ENCODE results near the gene NCKAP5L.

Gene NCKAP5L

DNA sequence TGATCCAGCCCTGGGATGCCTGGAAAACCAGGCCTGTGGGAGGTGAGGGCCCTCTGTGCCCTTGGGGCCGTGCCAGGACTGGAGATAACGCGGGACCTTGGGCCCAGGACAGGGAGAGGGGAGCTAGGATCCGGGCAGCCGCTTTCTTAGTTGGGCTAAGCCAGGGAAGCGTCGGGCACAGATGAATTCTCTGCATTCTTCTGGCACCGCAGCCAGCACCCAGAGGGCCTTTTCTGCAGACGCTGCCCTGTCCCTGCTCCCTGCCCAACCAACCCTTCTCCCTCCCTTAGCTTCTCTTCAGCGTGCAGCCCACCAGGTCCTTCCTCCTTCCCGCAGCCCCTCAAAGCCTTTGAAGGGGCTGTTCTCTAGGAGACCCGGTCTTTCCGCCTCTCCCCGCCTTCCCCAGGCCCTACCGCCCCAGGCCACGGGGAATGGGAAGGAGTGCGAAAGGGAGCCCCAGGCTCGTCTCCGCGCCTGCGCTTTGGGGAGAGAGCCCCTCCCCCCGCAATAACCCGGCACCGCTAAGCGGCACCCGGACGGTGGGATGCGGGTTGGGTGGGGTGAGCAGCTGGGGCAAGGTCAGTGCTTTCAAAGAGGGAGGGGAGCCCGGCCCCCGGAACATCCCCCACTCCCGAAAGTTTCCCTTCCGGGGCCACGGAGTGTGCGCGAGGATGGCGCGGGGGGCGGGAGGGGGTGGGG, 663 bp downstream of the NCKAP5L start:
- TF ChIP-seq SIN3A (IDR thresholded peaks at IDR 0.05; ENCODE audit: borderline replicate concordance, insufficient read depth, low read length) (0 out of 2 replicates have a peak, but pooled peaks have one; percentile 7), TAF1 (IDR thresholded peaks at IDR 0.05; ENCODE audit: borderline replicate concordance, insufficient read depth, low read length) (no peak), FOXP2 (optimal IDR thresholded peaks at IDR 0.05; ENCODE audit: borderline replicate concordance, extremely low read depth, extremely low read length, insufficient read depth) (no peak)

DNA sequence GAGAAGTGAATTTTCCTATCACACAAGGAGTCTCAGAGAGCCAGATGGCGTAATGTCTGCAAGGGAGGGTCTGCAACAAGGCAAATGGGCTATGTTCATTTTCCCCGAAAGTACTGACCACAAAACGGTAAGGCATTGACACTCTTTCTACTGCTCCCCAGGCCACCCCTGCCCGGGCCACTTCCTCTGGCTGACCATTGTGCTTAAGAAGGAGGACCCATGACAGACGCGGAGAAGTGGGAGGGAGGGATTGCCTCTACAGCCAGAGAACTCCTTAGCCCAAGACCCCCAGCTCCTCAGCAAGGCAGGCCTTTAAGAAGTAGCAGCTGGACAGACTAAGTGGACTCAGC, 1.2 kb downstream of the NCKAP5L start:
- TF ChIP-seq SIN3A (IDR thresholded peaks at IDR 0.05; ENCODE audit: borderline replicate concordance, insufficient read depth, low read length) (no peak), TAF1 (IDR thresholded peaks at IDR 0.05; ENCODE audit: borderline replicate concordance, insufficient read depth, low read length) (no peak), FOXP2 (optimal IDR thresholded peaks at IDR 0.05; ENCODE audit: borderline replicate concordance, extremely low read depth, extremely low read length, insufficient read depth) (no peak), POLR2AphosphoS5 (IDR thresholded peaks at IDR 0.05; ENCODE audit: low read depth, low read length) (no peak)
- TF ChIP-seq, protein P1, sequence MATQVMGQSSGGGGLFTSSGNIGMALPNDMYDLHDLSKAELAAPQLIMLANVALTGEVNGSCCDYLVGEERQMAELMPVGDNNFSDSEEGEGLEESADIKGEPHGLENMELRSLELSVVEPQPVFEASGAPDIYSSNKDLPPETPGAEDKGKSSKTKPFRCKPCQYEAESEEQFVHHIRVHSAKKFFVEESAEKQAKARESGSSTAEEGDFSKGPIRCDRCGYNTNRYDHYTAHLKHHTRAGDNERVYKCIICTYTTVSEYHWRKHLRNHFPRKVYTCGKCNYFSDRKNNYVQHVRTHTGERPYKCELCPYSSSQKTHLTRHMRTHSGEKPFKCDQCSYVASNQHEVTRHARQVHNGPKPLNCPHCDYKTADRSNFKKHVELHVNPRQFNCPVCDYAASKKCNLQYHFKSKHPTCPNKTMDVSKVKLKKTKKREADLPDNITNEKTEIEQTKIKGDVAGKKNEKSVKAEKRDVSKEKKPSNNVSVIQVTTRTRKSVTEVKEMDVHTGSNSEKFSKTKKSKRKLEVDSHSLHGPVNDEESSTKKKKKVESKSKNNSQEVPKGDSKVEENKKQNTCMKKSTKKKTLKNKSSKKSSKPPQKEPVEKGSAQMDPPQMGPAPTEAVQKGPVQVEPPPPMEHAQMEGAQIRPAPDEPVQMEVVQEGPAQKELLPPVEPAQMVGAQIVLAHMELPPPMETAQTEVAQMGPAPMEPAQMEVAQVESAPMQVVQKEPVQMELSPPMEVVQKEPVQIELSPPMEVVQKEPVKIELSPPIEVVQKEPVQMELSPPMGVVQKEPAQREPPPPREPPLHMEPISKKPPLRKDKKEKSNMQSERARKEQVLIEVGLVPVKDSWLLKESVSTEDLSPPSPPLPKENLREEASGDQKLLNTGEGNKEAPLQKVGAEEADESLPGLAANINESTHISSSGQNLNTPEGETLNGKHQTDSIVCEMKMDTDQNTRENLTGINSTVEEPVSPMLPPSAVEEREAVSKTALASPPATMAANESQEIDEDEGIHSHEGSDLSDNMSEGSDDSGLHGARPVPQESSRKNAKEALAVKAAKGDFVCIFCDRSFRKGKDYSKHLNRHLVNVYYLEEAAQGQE (IDR thresholded peaks at IDR 0.05; ENCODE audit: insufficient read depth in 1 of 2, low read depth in 2 of 2, low read length in 2 of 2), result no peak

- TF ChIP-seq POLR2AphosphoS5 (IDR thresholded peaks at IDR 0.05; ENCODE audit: low read depth, low read length), result no peak
- TF ChIP-seq FOXP2 (optimal IDR thresholded peaks at IDR 0.05; ENCODE audit: borderline replicate concordance, extremely low read depth, extremely low read length, insufficient read depth), result no peak
- TF ChIP-seq, protein P1 (IDR thresholded peaks at IDR 0.05; ENCODE audit: insufficient read depth in 1 of 2, low read depth in 2 of 2, low read length in 2 of 2), result no peak
These were observed 2.2 kb downstream of the NCKAP5L start for GRCh38 chr12:49825971-49826421.

DNA sequence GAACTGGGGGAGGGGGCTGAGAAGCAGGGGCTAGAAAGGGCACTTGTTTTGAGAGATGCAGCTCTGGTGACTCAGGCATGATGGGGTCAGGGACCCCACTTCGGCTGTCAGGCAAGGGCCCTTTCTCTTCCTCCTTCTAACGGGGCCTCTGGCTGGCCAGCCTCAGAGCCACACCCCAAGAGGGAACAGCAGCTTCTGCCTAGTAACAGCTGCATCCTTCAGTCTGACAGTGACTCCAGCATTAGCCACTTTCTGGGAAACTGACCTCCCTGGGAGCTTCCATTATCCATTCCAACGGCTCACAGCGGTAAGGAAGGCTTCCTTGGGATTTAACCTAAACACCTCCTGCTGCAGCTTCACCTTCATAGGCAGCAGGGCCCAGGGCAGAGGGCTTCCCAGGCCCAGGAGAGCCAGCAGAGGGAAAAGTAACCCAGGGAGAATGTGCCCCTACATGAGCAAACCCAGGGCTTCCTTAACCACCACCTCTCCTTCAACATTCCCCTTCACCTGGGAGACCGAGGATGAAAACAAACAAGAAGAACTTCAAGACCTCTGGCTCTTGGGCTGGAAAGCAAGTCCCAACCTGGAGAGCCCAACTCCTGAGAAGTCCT, 2.7 kb downstream of the NCKAP5L start:
- TF ChIP-seq POLR2AphosphoS5 (IDR thresholded peaks at IDR 0.05; ENCODE audit: low read depth, low read length) (no peak), SIN3A (IDR thresholded peaks at IDR 0.05; ENCODE audit: borderline replicate concordance, insufficient read depth, low read length) (no peak), FOXP2 (optimal IDR thresholded peaks at IDR 0.05; ENCODE audit: borderline replicate concordance, extremely low read depth, extremely low read length, insufficient read depth) (no peak), TAF1 (IDR thresholded peaks at IDR 0.05; ENCODE audit: borderline replicate concordance, insufficient read depth, low read length) (no peak)
- TF ChIP-seq, protein P1 (IDR thresholded peaks at IDR 0.05; ENCODE audit: insufficient read depth in 1 of 2, low read depth in 2 of 2, low read length in 2 of 2), result no peak

DNA sequence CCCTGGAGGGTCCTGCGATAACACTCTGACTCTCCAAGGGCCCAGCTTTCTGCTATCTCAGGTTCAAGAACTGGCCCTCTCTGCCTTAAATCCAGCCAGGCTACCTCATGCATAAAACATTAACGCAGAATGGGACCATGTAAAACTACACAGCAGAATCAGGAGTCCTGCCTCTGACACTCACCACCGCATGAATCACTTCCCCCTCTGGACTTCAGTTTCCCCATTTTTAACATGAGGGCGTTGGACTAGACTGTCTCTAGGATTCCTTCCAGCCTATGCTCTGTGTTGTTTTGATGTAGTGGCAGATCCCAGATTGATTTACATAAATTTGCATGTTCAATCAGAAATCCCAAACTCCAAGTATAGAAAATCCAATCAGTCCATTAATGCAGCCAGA, 3.3 kb downstream of the NCKAP5L start:
- TF ChIP-seq POLR2AphosphoS5 (IDR thresholded peaks at IDR 0.05; ENCODE audit: low read depth, low read length), result no peak
- TF ChIP-seq SIN3A (IDR thresholded peaks at IDR 0.05; ENCODE audit: borderline replicate concordance, insufficient read depth, low read length), result no peak
- no peak for TF ChIP-seq TAF1 (IDR thresholded peaks at IDR 0.05; ENCODE audit: borderline replicate concordance, insufficient read depth, low read length)
- TF ChIP-seq, protein P1 (IDR thresholded peaks at IDR 0.05; ENCODE audit: insufficient read depth in 1 of 2, low read depth in 2 of 2, low read length in 2 of 2), result no peak
- TF ChIP-seq FOXP2 (optimal IDR thresholded peaks at IDR 0.05; ENCODE audit: borderline replicate concordance, extremely low read depth, extremely low read length, insufficient read depth), result no peak
